Esophagus squamous epithelium (tissue), 4 donors: ENCODE measurements around the gene ADARB2.

ENCODE experiments used
- CTCF ChIP-seq, 6 experiments: fragments of 450-650 bp in 4 of 6; fragments of 200-600 bp in 2 of 6; sonication (generic) in 2 of 6; IDR thresholded peaks; one replicate each; pipeline ENCODE4 v1.5.1; 2016 to 2019; ENCODE audit warnings: antibody characterized with exemption in 6 of 6, mild to moderate bottlenecking in 4 of 6, moderate library complexity in 4 of 6
- POLR2A ChIP-seq, 4 donors: fragments of 450-650 bp; IDR thresholded peaks; one replicate each; pipeline ENCODE4 v1.6.1; 2017; ENCODE audit warnings: antibody characterized with exemption in 4 of 4, mild to moderate bottlenecking in 4 of 4, moderate library complexity in 3 of 4

GRCh38 chr10:1736144-1736971 lies 967 bp downstream of the ADARB2 start:
- no peak for TF ChIP-seq CTCF (IDR thresholded peaks at IDR 0.05)
- no peak for TF ChIP-seq POLR2A (IDR thresholded peaks at IDR 0.05)
